ENCODE results near the gene AGBL4.

The AGBL4 gene

GRCh38 chr1:48967318-48967717 lies 1056.4 kb downstream of the AGBL4 start:
- TF ChIP-seq CTCF (conservative IDR thresholded peaks at IDR 0.05; ENCODE audit: low read depth): no peak
- no peak overlapping the region for H3K27ac ChIP-seq
- CTCF ChIA-PET: no interaction called here
- DNase-seq (ENCODE audit: low spot score): no peak
- POLR2A ChIA-PET (ENCODE audit: low non-redundant PET): no interaction called here

GRCh38 chr1:48966583-48966982 lies 1057.2 kb downstream of the AGBL4 start:
- DNase-seq (ENCODE audit: low spot score): no peak
- no peak overlapping the region for H3K27ac ChIP-seq
- ChIA-PET CTCF (no interaction called here), POLR2A (ENCODE audit: low non-redundant PET) (no interaction called here)
- TF ChIP-seq CTCF (conservative IDR thresholded peaks at IDR 0.05; ENCODE audit: low read depth): no peak

- no peak for TF ChIP-seq CTCF (conservative IDR thresholded peaks at IDR 0.05; ENCODE audit: low read depth)
- DNase-seq (ENCODE audit: low spot score): no peak
- ChIA-PET CTCF (interaction anchor here (0.9 kb wide), 1 partner anchor 92 kb away, joined by 3 read pairs; no protein-coding TSS in a partner anchor), POLR2A (ENCODE audit: low non-redundant PET) (no interaction called here)
- H3K27ac ChIP-seq: no peak overlapping the region
Observed at GRCh38 chr1:48960320-48960719, 1063.4 kb downstream of the AGBL4 start.

GRCh38 chr1:48955774-48956173 lies 1068.0 kb downstream of the AGBL4 start:
- ChIA-PET CTCF (no interaction called here), POLR2A (ENCODE audit: low non-redundant PET) (no interaction called here)
- H3K27ac ChIP-seq: no peak overlapping the region
- no peak for DNase-seq (ENCODE audit: low spot score)
- TF ChIP-seq CTCF (conservative IDR thresholded peaks at IDR 0.05; ENCODE audit: low read depth): no peak

- ChIA-PET CTCF (no interaction called here), POLR2A (ENCODE audit: low non-redundant PET) (no interaction called here)
- DNase-seq (ENCODE audit: low spot score): no peak
- no peak overlapping the region for H3K27ac ChIP-seq
- TF ChIP-seq CTCF (conservative IDR thresholded peaks at IDR 0.05; ENCODE audit: low read depth): no peak
Observed at GRCh38 chr1:48953617-48954016, 1070.1 kb downstream of the AGBL4 start.

- TF ChIP-seq CTCF (conservative IDR thresholded peaks at IDR 0.05; ENCODE audit: low read depth): no peak
- no peak overlapping the region for H3K27ac ChIP-seq
- ChIA-PET POLR2A (ENCODE audit: low non-redundant PET) (no interaction called here), CTCF (no interaction called here)
- DNase-seq (ENCODE audit: low spot score): no peak
Observed at GRCh38 chr1:48948562-48948961, 1075.2 kb downstream of the AGBL4 start.

Measured in RWPE1 (cell line).